Skeletal muscle satellite cell (primary cell): ENCODE measurements around the gene MGMT.

Source experiments
- H3K27me3 ChIP-seq: 2 replicates; pipeline ENCODE4 v1.7.0; 2013; ENCODE audit warnings: low read length; ENCODE audit not compliant: control insufficient read depth, insufficient read depth
- H3K36me3 ChIP-seq: 2 replicates; pipeline ENCODE4 v1.7.0; 2013; ENCODE audit warnings: mild to moderate bottlenecking, control low read depth, low read length; ENCODE audit not compliant: insufficient read depth
- H3K4me1 ChIP-seq: 2 replicates; pipeline ENCODE4 v1.7.0; 2013; ENCODE audit warnings: low read length; ENCODE audit not compliant: control insufficient read depth, insufficient read depth
- H3K4me2 ChIP-seq: 2 replicates; pipeline ENCODE4 v1.7.0; 2013; ENCODE audit warnings: mild to moderate bottlenecking, low read length
- H3K4me3 ChIP-seq: 2 replicates; pipeline ENCODE4 v1.7.0; 2013; ENCODE audit warnings: low read length
- H3K9ac ChIP-seq: 2 replicates; pipeline ENCODE4 v1.7.0; 2013; ENCODE audit warnings: mild to moderate bottlenecking, low read depth, low read length, moderate library complexity
- H3K9me3 ChIP-seq: replicated peaks from 2 replicates; pipeline ENCODE4 v1.7.0; 2013; ENCODE audit warnings: mild to moderate bottlenecking, control low read depth, low read length

MGMT gene

DNA sequence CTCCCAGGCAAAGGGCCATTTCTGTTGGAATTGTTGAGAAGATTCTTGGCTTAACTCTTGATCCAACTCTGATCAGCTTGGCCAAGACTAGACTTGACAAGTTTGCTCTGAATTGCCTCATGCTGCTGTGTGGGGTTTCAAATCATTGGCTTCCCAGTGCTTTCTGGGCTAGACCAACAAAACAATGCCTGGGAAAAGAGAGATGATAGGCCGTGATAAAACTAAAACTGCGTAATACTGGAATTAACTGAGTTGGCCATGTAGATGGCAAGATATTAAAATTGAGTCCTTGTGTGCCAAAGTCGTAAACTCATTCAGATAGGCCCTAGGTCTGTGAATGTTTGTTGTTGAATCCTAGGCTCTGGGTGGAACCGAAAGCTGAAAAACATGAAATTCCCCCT lies 222.6 kb downstream of the MGMT start:
- Histone ChIP-seq H3K4me2 (no peak overlapping the region), H3K4me1 (no peaks in the 10 kb centered on the region), H3K36me3 (no peaks in the 10 kb centered on the region), H3K27me3 (no peaks in the 10 kb centered on the region), H3K9me3 (no peaks in the 10 kb centered on the region), H3K4me3 (no peak overlapping the region), H3K9ac (no peak overlapping the region)

DNA sequence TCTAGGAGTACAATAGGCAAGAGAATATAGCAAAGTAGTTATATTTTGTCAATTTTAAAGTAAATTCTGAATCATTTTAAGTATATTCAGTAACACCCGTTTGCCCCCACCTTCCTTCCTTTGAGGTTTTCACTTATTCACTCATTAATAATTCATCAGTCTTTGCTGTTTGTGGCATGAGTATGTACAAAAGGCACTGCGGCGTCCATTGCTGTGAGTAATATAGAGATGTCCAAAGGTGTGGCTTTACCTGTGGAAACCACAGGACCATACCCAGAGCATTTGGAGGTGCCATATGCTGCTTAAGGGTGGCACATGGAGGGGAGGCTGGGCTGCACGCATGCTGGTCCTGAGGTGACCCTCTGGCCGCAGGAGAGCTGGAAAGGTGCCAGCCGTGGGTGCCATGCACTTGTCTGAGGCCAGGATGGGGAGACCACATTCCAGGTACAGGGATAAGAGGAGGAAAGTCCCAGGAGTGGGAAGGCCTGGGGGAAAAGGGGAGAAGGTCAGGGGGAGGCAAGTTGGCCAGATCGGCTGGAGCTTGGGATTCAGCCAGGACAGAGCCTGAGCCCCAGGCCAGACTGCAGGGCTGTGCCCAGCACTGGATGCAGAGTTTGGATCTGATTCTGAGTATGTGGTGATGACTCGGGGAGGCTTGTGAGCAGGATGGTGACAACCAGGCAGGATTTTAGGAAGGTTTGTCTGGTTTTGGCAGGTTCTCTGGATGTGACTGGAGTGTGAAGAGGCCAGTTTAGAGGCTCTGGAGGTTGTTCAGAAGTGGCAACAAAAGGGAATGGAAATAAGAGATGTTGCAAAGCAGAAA lies 223.4 kb downstream of the MGMT start:
- Histone ChIP-seq H3K9me3 (no peaks in the 10 kb centered on the region), H3K4me2 (no peak overlapping the region), H3K4me3 (no peak overlapping the region), H3K9ac (no peak overlapping the region), H3K27me3 (no peaks in the 10 kb centered on the region), H3K36me3 (no peaks in the 10 kb centered on the region), H3K4me1 (no peaks in the 10 kb centered on the region)

DNA sequence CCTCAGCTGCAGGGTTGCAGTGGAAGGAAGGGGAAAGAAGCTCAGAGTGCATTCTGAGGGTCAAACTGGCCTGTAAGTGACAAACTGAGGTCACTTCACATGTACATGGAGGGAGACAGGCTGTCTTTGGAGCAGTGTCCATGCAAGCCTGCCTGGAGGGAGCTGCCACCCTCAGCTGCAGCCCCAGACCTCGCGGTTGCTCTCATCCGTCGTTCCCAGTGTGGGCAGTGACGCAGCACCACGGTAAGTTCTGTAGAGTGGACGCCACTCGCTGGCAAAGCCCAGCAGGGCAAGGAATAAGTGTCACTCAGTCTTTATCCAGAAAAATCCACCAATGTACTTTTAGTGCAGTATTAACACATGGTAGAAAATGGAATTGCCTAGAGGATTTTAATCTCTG lies 225.7 kb downstream of the MGMT start:
- H3K4me3 ChIP-seq = no peak overlapping the region
- no peaks in the 10 kb centered on the region for H3K4me1 ChIP-seq
- no peaks in the 10 kb centered on the region for H3K27me3 ChIP-seq
- no peaks in the 10 kb centered on the region for H3K36me3 ChIP-seq
- H3K9ac ChIP-seq = no peak overlapping the region
- H3K4me2 ChIP-seq = no peak overlapping the region
- no peaks in the 10 kb centered on the region for H3K9me3 ChIP-seq

DNA sequence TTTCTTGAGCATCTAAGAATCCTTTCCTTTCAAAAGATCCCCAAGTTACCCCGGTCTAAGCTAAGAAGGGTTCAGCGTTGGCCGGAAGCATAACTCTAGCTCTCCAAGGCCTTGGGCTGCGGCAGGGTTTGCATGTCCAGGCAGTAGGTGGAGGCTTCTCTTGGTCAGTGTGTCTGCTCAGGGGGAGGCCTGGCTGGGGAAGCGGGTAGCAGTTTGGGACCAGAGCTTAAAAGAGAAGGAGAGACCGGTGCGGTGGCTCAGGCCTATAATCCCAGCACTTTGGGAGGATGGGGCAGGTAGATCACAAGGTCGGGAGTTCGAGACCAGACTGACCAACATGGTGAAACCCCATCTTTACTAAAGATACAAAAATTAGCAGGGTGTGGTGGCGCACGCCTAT lies 226.3 kb downstream of the MGMT start:
- H3K9ac ChIP-seq = no peak overlapping the region
- H3K4me1 ChIP-seq = no peaks in the 10 kb centered on the region
- H3K4me2 ChIP-seq = no peak overlapping the region
- no peaks in the 10 kb centered on the region for H3K36me3 ChIP-seq
- H3K27me3 ChIP-seq = no peaks in the 10 kb centered on the region
- no peak overlapping the region for H3K4me3 ChIP-seq
- no peaks in the 10 kb centered on the region for H3K9me3 ChIP-seq

DNA sequence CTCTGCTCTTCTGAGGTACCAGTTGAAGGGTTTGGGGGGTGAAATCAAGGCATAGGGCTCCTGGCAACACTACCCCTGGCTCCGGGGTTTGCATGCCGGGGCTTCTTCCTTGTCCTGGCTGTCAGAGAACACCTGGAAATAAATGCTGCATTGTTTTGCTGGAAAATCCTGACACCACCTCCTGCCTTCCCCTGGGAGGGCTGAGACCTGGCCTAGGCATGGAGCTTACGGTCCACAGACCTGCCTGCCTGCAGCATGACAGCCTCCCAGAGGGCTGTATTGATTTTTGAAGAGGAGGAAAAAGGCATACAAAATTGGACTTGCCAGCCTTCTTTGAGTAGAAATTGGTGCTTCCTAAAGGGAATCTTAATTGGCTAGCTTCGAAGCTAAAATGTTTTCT lies 227.1 kb downstream of the MGMT start:
- Histone ChIP-seq H3K36me3 (no peaks in the 10 kb centered on the region), H3K4me3 (no peak overlapping the region), H3K9me3 (no peaks in the 10 kb centered on the region), H3K27me3 (no peaks in the 10 kb centered on the region), H3K4me1 (no peaks in the 10 kb centered on the region), H3K4me2 (no peak overlapping the region), H3K9ac (no peak overlapping the region)

DNA sequence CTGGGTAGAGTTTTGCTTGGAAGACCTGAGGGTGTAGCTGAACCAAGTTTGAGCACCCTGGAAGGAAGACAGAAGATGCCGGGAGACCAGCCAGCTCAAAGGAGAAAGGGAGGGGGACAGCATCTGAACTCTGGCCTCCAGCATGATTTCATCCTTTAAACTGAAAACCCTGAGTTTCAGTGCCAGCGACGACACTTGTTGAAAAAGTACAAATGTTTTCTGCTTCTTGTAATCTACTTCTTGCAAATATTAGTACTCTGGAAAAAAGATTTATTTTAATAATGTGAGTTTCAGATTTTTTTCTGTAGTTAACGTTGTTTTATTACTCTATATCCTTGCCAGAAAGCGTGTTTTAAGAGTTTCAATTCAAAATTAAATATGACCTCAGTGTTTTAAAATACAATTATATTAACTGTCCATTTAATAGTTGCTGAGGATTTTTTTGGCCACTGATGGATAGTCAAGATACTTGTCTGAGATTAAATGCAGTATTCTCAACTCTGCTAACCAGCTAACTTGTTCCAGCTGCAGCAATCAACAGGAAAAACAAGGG lies 227.7 kb downstream of the MGMT start:
- H3K9me3 ChIP-seq = no peaks in the 10 kb centered on the region
- H3K27me3 ChIP-seq = no peaks in the 10 kb centered on the region
- H3K4me3 ChIP-seq = no peak overlapping the region
- H3K36me3 ChIP-seq = no peaks in the 10 kb centered on the region
- H3K4me1 ChIP-seq = no peaks in the 10 kb centered on the region
- H3K9ac ChIP-seq = no peak overlapping the region
- no peak overlapping the region for H3K4me2 ChIP-seq

DNA sequence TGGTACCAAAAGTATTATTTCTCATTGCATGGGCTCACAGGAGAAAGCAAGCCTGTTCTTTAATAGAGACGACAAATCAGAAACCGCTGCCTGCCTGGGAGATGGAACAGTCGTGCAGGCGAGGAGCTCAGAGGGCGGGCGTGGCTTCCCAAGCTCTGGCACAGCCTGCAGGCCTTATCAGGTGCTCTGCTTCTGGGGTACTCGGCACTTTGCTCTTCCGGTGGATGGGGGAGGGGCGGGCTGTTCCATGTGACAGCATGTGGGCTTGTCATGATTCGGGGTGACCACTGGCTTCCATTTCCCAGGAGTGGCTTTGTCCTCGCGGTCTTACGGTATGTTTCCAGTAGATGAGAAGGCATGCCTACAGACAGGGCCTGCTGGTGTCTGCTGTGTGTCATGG lies 228.6 kb downstream of the MGMT start:
- Histone ChIP-seq H3K9ac (no peak overlapping the region), H3K4me3 (no peak overlapping the region), H3K27me3 (no peaks in the 10 kb centered on the region), H3K9me3 (no peaks in the 10 kb centered on the region), H3K4me1 (no peaks in the 10 kb centered on the region), H3K36me3 (no peaks in the 10 kb centered on the region), H3K4me2 (no peak overlapping the region)

DNA sequence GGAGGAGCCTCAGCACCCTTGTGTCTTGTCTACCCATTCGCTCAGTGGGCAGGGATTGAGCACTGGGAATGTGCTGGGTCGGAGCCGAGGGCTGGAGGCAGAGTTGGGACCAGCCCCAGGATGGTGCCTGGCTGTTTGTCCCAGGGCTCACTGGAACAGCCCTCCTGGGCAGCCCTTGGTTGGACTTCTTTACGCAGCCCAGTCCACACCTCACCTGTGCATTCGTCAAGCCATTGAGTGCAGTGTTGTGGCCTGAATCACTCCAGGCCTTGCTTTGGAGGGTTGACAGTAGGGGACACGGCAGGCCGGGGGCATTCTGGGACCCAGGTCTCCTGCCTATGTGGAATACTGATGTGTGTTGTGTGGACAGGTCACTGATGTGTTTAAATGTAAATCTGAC lies 229.6 kb downstream of the MGMT start:
- Histone ChIP-seq H3K4me3 (no peak overlapping the region), H3K36me3 (no peaks in the 10 kb centered on the region), H3K4me2 (no peak overlapping the region), H3K9me3 (no peaks in the 10 kb centered on the region), H3K9ac (no peak overlapping the region), H3K27me3 (no peaks in the 10 kb centered on the region), H3K4me1 (no peaks in the 10 kb centered on the region)

DNA sequence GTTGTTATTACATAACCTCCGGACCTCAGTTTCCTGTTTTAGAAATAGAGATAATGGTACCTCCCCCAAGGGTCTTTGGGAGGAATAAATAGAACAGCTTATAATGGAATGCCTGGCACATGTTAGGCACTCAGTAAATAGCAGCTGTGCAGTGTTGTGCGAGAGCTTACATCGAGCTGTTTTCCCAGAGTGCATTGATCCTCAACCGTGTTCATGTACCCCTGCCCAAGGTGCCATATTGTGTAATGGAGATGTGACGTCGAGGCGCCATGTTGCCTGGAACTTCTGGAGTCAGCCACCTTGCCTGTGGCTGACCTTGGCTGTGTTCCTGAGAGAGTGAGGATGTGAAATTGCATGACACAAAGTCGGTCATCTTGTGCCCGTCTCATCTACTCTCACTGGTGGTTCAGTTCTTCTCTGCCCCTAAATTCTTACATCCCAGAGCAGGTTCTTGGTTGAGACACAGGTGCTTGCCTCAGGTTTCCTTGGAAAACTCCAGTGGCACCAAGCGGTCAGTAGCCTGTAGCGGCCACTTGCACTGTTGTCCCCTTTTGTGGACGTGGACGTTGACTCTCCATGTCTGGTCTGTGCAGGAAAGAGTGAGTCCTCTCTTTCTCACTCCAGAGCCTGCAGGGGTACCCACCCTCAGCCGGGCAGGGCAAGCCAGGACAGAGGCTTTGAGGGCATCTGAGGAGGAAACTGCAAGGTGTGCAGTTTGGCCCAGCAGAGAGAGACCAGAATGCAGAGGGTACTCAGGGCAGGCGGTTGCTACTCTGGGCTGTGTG lies 230.6 kb downstream of the MGMT start:
- no peaks in the 10 kb centered on the region for H3K27me3 ChIP-seq
- H3K4me2 ChIP-seq = no peak overlapping the region
- no peaks in the 10 kb centered on the region for H3K4me1 ChIP-seq
- H3K36me3 ChIP-seq = no peaks in the 10 kb centered on the region
- H3K9ac ChIP-seq = no peak overlapping the region
- no peak overlapping the region for H3K4me3 ChIP-seq
- no peaks in the 10 kb centered on the region for H3K9me3 ChIP-seq

DNA sequence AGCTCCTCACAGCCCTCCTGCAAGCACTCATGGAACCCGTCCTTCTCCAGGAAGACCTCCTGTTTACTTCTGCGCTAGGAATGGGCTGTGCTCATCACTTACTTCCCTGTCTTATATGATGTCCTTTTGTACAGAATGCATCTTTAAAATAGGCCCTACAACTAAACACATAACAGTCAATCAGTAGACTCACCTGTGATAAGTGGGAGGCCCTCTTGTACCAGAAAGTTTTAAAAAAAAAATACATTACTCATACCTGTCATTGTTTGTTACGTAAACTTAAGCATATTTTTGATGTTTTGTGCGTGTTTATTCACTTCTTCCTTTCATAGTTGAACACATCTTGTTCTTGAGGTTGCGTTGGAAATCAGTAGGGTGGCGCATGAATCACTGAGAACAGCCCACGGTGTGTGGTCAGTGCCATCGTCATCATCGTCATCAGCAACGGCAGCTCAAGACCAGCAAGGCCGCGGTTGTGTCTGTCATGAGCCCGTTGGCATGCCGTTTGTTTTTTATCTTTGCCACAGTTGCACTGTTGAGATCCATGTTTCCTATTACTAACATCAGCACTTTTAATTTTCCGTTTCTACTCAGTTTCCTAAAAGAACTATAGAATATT lies 232.8 kb downstream of the MGMT start:
- no peaks in the 10 kb centered on the region for H3K27me3 ChIP-seq
- H3K4me3 ChIP-seq = no peak overlapping the region
- H3K9ac ChIP-seq = no peak overlapping the region
- peaks cover 1% of the 10 kb centered on the region for H3K4me1 ChIP-seq
- H3K36me3 ChIP-seq = no peaks in the 10 kb centered on the region
- no peaks in the 10 kb centered on the region for H3K9me3 ChIP-seq
- no peak overlapping the region for H3K4me2 ChIP-seq

DNA sequence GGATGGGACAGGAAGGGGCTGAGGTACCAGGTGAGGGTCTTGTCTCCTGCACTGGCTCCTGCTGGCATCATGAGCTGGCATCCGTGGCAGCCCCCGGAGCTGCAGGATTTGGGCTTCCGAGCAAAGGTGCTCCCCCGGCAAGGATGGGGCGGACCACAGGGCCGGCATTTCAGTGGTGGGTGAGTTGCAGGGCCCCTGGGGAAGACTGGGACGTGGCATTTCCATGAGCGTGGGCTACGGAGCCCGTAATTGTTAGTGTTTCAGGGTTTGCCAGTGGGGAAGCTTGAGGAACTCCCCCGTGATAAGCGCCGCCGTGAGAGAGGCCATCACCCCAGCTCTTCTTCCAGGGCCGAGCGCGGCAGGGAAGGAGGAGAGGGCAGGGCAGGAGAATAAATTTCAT lies 235.6 kb downstream of the MGMT start:
- Histone ChIP-seq H3K4me1 (peaks cover 6% of the 10 kb centered on the region), H3K36me3 (no peaks in the 10 kb centered on the region)

More for the DNA sequence above, 235.6 kb downstream of the MGMT start:
- Histone ChIP-seq H3K4me3 (no peak overlapping the region), H3K4me2 (no peak overlapping the region), H3K9me3 (no peaks in the 10 kb centered on the region), H3K9ac (no peak overlapping the region), H3K27me3 (no peaks in the 10 kb centered on the region)
